Measurements from ENCODE around the gene KRT6C.

The KRT6C gene

DNA sequence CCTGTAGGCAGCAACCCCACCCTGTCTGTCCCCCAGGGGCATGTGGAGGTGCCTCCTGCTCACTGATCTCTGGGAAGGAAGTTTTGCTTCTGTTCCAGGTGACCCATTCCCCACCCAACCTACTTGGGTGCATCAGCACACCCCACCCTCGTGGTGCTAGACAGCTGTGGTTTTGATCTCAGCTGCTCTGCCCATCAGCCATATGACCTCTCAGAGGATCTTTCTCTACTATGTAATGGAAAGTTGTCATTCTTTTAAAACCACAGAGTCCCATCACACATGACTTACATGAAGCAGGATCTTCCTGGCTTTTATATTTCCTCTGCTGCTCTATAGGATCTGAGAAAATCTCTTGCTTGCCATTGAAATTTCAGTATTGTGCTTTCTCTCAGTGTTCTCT is 53.9 kb downstream of the KRT6C start:
- no peaks in the 10 kb centered on the region for H3K79me2 ChIP-seq (ENCODE audit: low read length)
- H3K4me1 ChIP-seq (ENCODE audit: low read length): no peaks in the 10 kb centered on the region
- no peak overlapping the region for H3K4me3 ChIP-seq (ENCODE audit: low read length)
- no peak overlapping the region for H3K9ac ChIP-seq (ENCODE audit: low read length)
- no peaks in the 10 kb centered on the region for H3K9me3 ChIP-seq (ENCODE audit: insufficient read depth, low read length)
- no peak overlapping the region for H3K4me2 ChIP-seq (ENCODE audit: low read length)
- no peak overlapping the region for H3K27ac ChIP-seq (ENCODE audit: low read length)
- TF ChIP-seq, protein P1, sequence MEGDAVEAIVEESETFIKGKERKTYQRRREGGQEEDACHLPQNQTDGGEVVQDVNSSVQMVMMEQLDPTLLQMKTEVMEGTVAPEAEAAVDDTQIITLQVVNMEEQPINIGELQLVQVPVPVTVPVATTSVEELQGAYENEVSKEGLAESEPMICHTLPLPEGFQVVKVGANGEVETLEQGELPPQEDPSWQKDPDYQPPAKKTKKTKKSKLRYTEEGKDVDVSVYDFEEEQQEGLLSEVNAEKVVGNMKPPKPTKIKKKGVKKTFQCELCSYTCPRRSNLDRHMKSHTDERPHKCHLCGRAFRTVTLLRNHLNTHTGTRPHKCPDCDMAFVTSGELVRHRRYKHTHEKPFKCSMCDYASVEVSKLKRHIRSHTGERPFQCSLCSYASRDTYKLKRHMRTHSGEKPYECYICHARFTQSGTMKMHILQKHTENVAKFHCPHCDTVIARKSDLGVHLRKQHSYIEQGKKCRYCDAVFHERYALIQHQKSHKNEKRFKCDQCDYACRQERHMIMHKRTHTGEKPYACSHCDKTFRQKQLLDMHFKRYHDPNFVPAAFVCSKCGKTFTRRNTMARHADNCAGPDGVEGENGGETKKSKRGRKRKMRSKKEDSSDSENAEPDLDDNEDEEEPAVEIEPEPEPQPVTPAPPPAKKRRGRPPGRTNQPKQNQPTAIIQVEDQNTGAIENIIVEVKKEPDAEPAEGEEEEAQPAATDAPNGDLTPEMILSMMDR (IDR thresholded peaks at IDR 0.05; ENCODE audit: low read depth, low read length): no peak
- no peak for TF ChIP-seq EZH2phosphoT487 (IDR thresholded peaks at IDR 0.05; ENCODE audit: low read depth)
- no peaks in the 10 kb centered on the region for H4K20me1 ChIP-seq (ENCODE audit: insufficient read depth, low read length)
- H3K27me3 ChIP-seq (ENCODE audit: low read depth, low read length): peaks cover 27% of the 10 kb centered on the region
- no peaks in the 10 kb centered on the region for H3K36me3 ChIP-seq (replicated peaks; ENCODE audit: low read depth, low read length)
- H2AFZ ChIP-seq (ENCODE audit: low read depth, low read length): no peak overlapping the region

GRCh38 chr12:52418576-52419110 is 55.0 kb downstream of the KRT6C start:
- Histone ChIP-seq H4K20me1 (ENCODE audit: insufficient read depth, low read length) (no peaks in the 10 kb centered on the region), H3K9ac (ENCODE audit: low read length) (no peak overlapping the region), H3K36me3 (replicated peaks; ENCODE audit: low read depth, low read length) (no peaks in the 10 kb centered on the region), H3K27ac (ENCODE audit: low read length) (no peak overlapping the region), H3K4me2 (ENCODE audit: low read length) (no peak overlapping the region), H3K4me1 (ENCODE audit: low read length) (no peaks in the 10 kb centered on the region), H3K27me3 (ENCODE audit: low read depth, low read length) (peaks cover 27% of the 10 kb centered on the region), H3K4me3 (ENCODE audit: low read length) (no peak overlapping the region), H3K9me3 (ENCODE audit: insufficient read depth, low read length) (no peaks in the 10 kb centered on the region), H3K79me2 (ENCODE audit: low read length) (no peaks in the 10 kb centered on the region), H2AFZ (ENCODE audit: low read depth, low read length) (no peak overlapping the region)
- TF ChIP-seq, protein P1 (IDR thresholded peaks at IDR 0.05; ENCODE audit: low read depth, low read length): no peak
- TF ChIP-seq EZH2phosphoT487 (IDR thresholded peaks at IDR 0.05; ENCODE audit: low read depth): no peak

Measured in OCI-LY3 (cell line).